ENCODE data around the gene ANKEF1. TPM values are rescaled to one million over a fixed set of nuclear protein-coding genes. Genes with fewer than 3 reads are reported as not detected.

Gene ANKEF1
- total and polyA plus RNA-seq, 2 donors (not counting 1 experiment from before 2014, with no cell fraction given), result 1.1 to 3.0 TPM

GRCh38 chr20:10061641-10062040, 26.9 kb downstream of the ANKEF1 start:
- WGBS (ENCODE audit: insufficient coverage), result 4% methylated on average over 2 of the region's 2 CpGs
- ChIA-PET POLR2A (no interaction called here), CTCF (no interaction called here)
- peaks cover 0 to 4% (median 0%) of the 10 kb centered on the region in 3 donors for H3K9me3 ChIP-seq (ENCODE audit: control extremely low read depth in 1 of 3, control insufficient read depth in 2 of 3, insufficient read depth in 1 of 3, low read length in 2 of 3)
- peaks cover 8 to 20% of the 10 kb centered on the region in 2 donors for H3K4me1 ChIP-seq (ENCODE audit: control insufficient read depth in 2 of 2, insufficient read depth in 2 of 2, low read length in 2 of 2)
- intact Hi-C loops (cut with micrococcal nuclease), result no loop called here
- Mint-ChIP-seq H3K4me3 (no peak overlapping the region), H3K9me3 (ENCODE audit: insufficient read depth) (no peaks in the 10 kb centered on the region), H3K27ac (no peak overlapping the region), H3K27me3 (peaks cover 58% of the 10 kb centered on the region), H3K4me1 (peaks cover 12% of the 10 kb centered on the region)
- no peak overlapping the region for H3K27ac ChIP-seq (ENCODE audit: low read length in 2 of 2)
- DNase-seq (no peak), ATAC-seq (ENCODE audit: low read depth) (no peak)
- H3K9ac ChIP-seq (ENCODE audit: low read length), result no peak overlapping the region
- peaks cover 2 to 22% (median 18%) of the 10 kb centered on the region in 4 experiments for H3K27me3 ChIP-seq (replicated peaks in 1 of 4; ENCODE audit: control extremely low read depth in 1 of 4, control insufficient read depth in 3 of 4, insufficient read depth in 4 of 4, low read length in 3 of 4)
- no peak overlapping the region for H2AFZ ChIP-seq (ENCODE audit: insufficient read depth, low read depth, low read length, poor library complexity, severe bottlenecking)
- no peaks in the 10 kb centered on the region for H3K79me2 ChIP-seq (ENCODE audit: control insufficient read depth, insufficient read depth, low read length)
- peaks cover 0 to 6% of the 10 kb centered on the region in 2 experiments for H3K36me3 ChIP-seq (replicated peaks in 1 of 2; ENCODE audit: control extremely low read depth in 1 of 2, control insufficient read depth in 1 of 2, extremely low read depth in 1 of 2, insufficient read depth in 2 of 2, low read length in 1 of 2)
- no peak overlapping the region for H3K4me2 ChIP-seq (replicated peaks; ENCODE audit: low read depth, low read length, poor library complexity, severe bottlenecking)
- H4K20me1 ChIP-seq (ENCODE audit: control insufficient read depth, insufficient read depth, low read length, poor library complexity, severe bottlenecking), result no peaks in the 10 kb centered on the region
- TF ChIP-seq CTCF (IDR thresholded peaks at IDR 0.05), result no peak
- no peak for TF ChIP-seq EZH2 (IDR thresholded peaks at IDR 0.05; ENCODE audit: borderline replicate concordance, insufficient read depth, low read depth, low read length, poor library complexity, severe bottlenecking)
- H3K4me3 ChIP-seq (ENCODE audit: control extremely low read depth in 1 of 5, extremely low read depth in 1 of 5, insufficient read depth in 1 of 5, low read depth in 2 of 5, low read length in 4 of 5), result no peak overlapping the region

DNA sequence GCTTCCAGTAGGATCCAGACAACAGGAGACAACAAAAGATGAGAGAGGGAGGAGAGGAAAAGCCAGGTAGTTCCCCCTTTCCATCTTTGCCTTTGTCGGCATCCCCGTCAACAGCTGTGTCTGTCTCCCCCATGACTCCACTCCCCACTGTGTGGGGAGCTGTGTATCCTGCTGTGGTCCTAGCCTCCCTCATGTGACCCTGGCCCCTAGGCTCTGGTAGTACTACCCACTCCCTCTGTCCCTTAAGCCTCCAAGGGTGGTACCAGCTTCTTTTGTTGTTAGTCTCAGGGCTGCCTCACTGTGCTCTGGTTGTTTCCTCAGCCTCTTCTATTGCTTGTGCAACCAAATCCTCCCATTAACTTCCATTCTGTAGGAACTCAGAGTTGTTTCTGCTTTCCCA, 28.7 kb downstream of the ANKEF1 start:
- Histone ChIP-seq H3K4me1 (ENCODE audit: control insufficient read depth in 2 of 2, insufficient read depth in 2 of 2, low read length in 2 of 2) (peaks cover 8 to 20% of the 10 kb centered on the region in 2 donors), H3K4me2 (replicated peaks; ENCODE audit: low read depth, low read length, poor library complexity, severe bottlenecking) (no peak overlapping the region), H3K27ac (ENCODE audit: low read length in 2 of 2) (no peak overlapping the region), H3K9ac (ENCODE audit: low read length) (no peak overlapping the region), H3K79me2 (ENCODE audit: control insufficient read depth, insufficient read depth, low read length) (no peaks in the 10 kb centered on the region), H3K27me3 (replicated peaks in 1 of 4; ENCODE audit: control extremely low read depth in 1 of 4, control insufficient read depth in 3 of 4, insufficient read depth in 4 of 4, low read length in 3 of 4) (peaks cover 2 to 27% (median 20%) of the 10 kb centered on the region in 4 experiments), H3K9me3 (ENCODE audit: control extremely low read depth in 1 of 3, control insufficient read depth in 2 of 3, insufficient read depth in 1 of 3, low read length in 2 of 3) (no peaks in the 10 kb centered on the region), H2AFZ (ENCODE audit: insufficient read depth, low read depth, low read length, poor library complexity, severe bottlenecking) (no peak overlapping the region), H4K20me1 (ENCODE audit: control insufficient read depth, insufficient read depth, low read length, poor library complexity, severe bottlenecking) (no peaks in the 10 kb centered on the region), H3K36me3 (replicated peaks in 1 of 2; ENCODE audit: control extremely low read depth in 1 of 2, control insufficient read depth in 1 of 2, extremely low read depth in 1 of 2, insufficient read depth in 2 of 2, low read length in 1 of 2) (no peaks in the 10 kb centered on the region), H3K4me3 (ENCODE audit: control extremely low read depth in 1 of 5, extremely low read depth in 1 of 5, insufficient read depth in 1 of 5, low read depth in 2 of 5, low read length in 4 of 5) (no peak overlapping the region)
- WGBS (ENCODE audit: insufficient coverage), result no CpG with 5 or more reads among the region's 2 CpGs
- no peak overlapping the region for H3K4me3 Mint-ChIP-seq
- intact Hi-C loops (cut with micrococcal nuclease), result no loop called here
- CTCF ChIA-PET, result no interaction called here
- peaks cover 66% of the 10 kb centered on the region for H3K27me3 Mint-ChIP-seq
- ATAC-seq (ENCODE audit: low read depth) (no peak), DNase-seq (no peak)
- no peaks in the 10 kb centered on the region for H3K9me3 Mint-ChIP-seq (ENCODE audit: insufficient read depth)
- no peak for TF ChIP-seq CTCF (IDR thresholded peaks at IDR 0.05)
- TF ChIP-seq EZH2 (IDR thresholded peaks at IDR 0.05; ENCODE audit: borderline replicate concordance, insufficient read depth, low read depth, low read length, poor library complexity, severe bottlenecking), result no peak
- peaks cover 12% of the 10 kb centered on the region for H3K4me1 Mint-ChIP-seq
- H3K27ac Mint-ChIP-seq, result no peak overlapping the region
- POLR2A ChIA-PET, result no interaction called here
